OCI-LY1 (cell line): ENCODE measurements around the gene RAPGEF3.

ENCODE experiments used
- H2AFZ ChIP-seq: fragments of 200-600 bp; sonication (generic), shearing (Covaris generic); 2 replicates; pipeline ENCODE4 v1.6.0; 2014; ENCODE audit warnings: antibody characterized with exemption, mild to moderate bottlenecking, low read length
- H3F3A ChIP-seq: fragments of 200-600 bp; sonication (generic), shearing (Covaris generic); 2 replicates; pipeline ENCODE4 v1.6.0; 2014; ENCODE audit warnings: mild to moderate bottlenecking, antibody characterized with exemption, low read length, moderate library complexity; ENCODE audit not compliant: insufficient read depth
- H3K27ac ChIP-seq: fragments of 200-600 bp; sonication (generic); 2 replicates; pipeline ENCODE4 v1.5.1; 2014; ENCODE audit warnings: low read length, mixed run types, mild to moderate bottlenecking, low read depth; ENCODE audit not compliant: poor library complexity, severe bottlenecking
- H3K27me3 ChIP-seq: fragments of 200-600 bp; sonication (generic); 2 replicates; pipeline ENCODE4 v1.6.0; 2014; ENCODE audit warnings: antibody characterized with exemption, mild to moderate bottlenecking, low read length, moderate library complexity; ENCODE audit not compliant: insufficient read depth
- H3K36me3 ChIP-seq: fragments of 200-600 bp; sonication (generic); 2 replicates; pipeline ENCODE4 v1.6.1; 2014; ENCODE audit warnings: mild to moderate bottlenecking, antibody characterized with exemption, low read length, moderate library complexity, mixed read lengths; ENCODE audit not compliant: insufficient read depth
- H3K4me1 ChIP-seq: fragments of 200-600 bp; sonication (generic); 2 replicates; pipeline ENCODE4 v1.5.1; 2014; ENCODE audit warnings: mild to moderate bottlenecking, low read length, moderate library complexity; ENCODE audit not compliant: insufficient read depth, severe bottlenecking
- H3K4me2 ChIP-seq: fragments of 200-600 bp; sonication (generic), shearing (Covaris generic); 2 replicates; pipeline ENCODE4 v1.6.1; 2014; ENCODE audit warnings: low read length
- H3K4me3 ChIP-seq: fragments of 200-600 bp; sonication (generic); 2 replicates; pipeline ENCODE4 v1.5.1; 2014; ENCODE audit warnings: low read length, low read depth, mild to moderate bottlenecking, mixed read lengths; ENCODE audit not compliant: poor library complexity, severe bottlenecking
- H3K79me2 ChIP-seq: fragments of 200-600 bp; shearing (Covaris generic); 2 replicates; pipeline ENCODE4 v1.6.1; 2016; ENCODE audit warnings: mixed run types, low read length, mixed read lengths; ENCODE audit not compliant: insufficient read depth
- H3K9ac ChIP-seq: fragments of 200-600 bp; sonication (generic), shearing (Covaris generic); 2 replicates; pipeline ENCODE4 v1.6.1; 2014; ENCODE audit warnings: mild to moderate bottlenecking, low read length, mixed read lengths
- H3K9me2 ChIP-seq: fragments of 200-600 bp; sonication (generic), shearing (Covaris generic); 2 replicates; pipeline ENCODE4 v1.6.1; 2014; ENCODE audit warnings: low read depth, mild to moderate bottlenecking, low read length, mixed read lengths
- H3K9me3 ChIP-seq: fragments of 200-600 bp; shearing (Covaris generic); 2 replicates; pipeline ENCODE4 v1.6.1; 2014; ENCODE audit warnings: low read length, mixed read lengths
- H4K20me1 ChIP-seq: fragments of 200-600 bp; sonication (generic), shearing (Covaris generic); 2 replicates; pipeline ENCODE4 v1.6.0; 2016; ENCODE audit warnings: mild to moderate bottlenecking, low read length; ENCODE audit not compliant: insufficient read depth
- EZH2 ChIP-seq: fragments of 200-600 bp; sonication (generic), shearing (Covaris generic); IDR thresholded peaks from 2 replicates; pipeline ENCODE4 v1.8.0; 2017; ENCODE audit warnings: borderline replicate concordance, mixed run types, mild to moderate bottlenecking, antibody characterized with exemption, low read length, moderate library complexity, mixed read lengths
- TF ChIP-seq, protein P1 (sequence below): fragments of 200-600 bp; sonication (generic), shearing (Covaris generic); IDR thresholded peaks from 2 replicates; pipeline ENCODE4 v1.5.1; 2017; ENCODE audit warnings: mild to moderate bottlenecking, antibody characterized with exemption, low read length, moderate library complexity, mixed read lengths

The RAPGEF3 gene

DNA sequence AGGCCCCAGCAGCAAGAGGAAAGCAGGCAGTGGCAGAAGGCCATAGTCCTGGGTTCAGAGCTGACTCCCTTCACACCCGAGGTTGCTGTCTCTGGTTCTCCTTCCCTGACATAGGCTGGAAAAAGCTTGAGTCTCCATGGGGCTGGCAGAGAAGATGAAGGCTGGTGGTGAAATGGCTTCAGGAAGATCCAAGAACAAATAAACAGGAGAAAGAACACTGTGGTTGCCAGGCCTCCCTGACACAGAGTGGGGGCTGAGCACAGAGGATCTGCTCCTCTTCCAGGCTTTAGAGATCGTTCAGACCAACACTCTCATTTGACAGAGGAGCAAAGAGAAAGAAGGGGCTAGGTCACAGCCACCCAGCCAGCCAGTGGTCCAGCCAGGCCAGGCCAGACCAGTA, 46.7 kb upstream of the RAPGEF3 start:
- H4K20me1 ChIP-seq: no peaks in the 10 kb centered on the region
- H3K9me2 ChIP-seq: no peaks in the 10 kb centered on the region
- H3K27ac ChIP-seq: peak overlapping the region; percentile 98
- 0 out of 2 replicates have a peak, but pooled peaks cover 8% of the 10 kb centered on the region for H3K79me2 ChIP-seq
- H3K4me3 ChIP-seq: no peak overlapping the region
- no peak overlapping the region for H2AFZ ChIP-seq
- peaks cover 82% of the 10 kb centered on the region for H3K4me1 ChIP-seq
- H3K27me3 ChIP-seq: no peaks in the 10 kb centered on the region
- no peaks in the 10 kb centered on the region for H3F3A ChIP-seq
- H3K4me2 ChIP-seq: no peak overlapping the region; the same call in 1 of the 2 replicates
- no peaks in the 10 kb centered on the region for H3K9me3 ChIP-seq
- peaks cover 42% of the 10 kb centered on the region for H3K36me3 ChIP-seq
- no peak for TF ChIP-seq EZH2
- TF ChIP-seq, protein P1, sequence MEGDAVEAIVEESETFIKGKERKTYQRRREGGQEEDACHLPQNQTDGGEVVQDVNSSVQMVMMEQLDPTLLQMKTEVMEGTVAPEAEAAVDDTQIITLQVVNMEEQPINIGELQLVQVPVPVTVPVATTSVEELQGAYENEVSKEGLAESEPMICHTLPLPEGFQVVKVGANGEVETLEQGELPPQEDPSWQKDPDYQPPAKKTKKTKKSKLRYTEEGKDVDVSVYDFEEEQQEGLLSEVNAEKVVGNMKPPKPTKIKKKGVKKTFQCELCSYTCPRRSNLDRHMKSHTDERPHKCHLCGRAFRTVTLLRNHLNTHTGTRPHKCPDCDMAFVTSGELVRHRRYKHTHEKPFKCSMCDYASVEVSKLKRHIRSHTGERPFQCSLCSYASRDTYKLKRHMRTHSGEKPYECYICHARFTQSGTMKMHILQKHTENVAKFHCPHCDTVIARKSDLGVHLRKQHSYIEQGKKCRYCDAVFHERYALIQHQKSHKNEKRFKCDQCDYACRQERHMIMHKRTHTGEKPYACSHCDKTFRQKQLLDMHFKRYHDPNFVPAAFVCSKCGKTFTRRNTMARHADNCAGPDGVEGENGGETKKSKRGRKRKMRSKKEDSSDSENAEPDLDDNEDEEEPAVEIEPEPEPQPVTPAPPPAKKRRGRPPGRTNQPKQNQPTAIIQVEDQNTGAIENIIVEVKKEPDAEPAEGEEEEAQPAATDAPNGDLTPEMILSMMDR: no peak
- no peak overlapping the region; the same call in 1 of the 2 replicates for H3K9ac ChIP-seq

DNA sequence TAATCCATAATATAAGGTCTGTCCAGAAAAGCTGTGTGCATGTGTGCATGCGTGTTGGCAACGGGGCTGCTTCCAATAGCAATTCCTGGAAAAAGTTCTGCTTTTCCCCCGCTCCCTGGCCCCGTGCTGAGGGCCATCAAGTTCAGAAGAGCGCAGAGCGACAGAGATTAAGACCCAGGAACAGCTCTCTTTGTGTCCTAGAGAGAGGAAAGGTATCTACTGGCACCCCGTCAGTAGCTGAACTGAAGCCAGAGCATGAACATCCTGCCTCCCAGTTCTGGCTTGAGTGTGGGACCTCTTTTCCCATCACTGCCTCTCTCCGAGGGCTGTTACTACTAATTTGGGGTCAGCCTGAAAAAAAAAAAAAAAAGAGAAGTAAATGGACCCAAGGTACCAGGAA, 45.5 kb upstream of the RAPGEF3 start:
- Histone ChIP-seq H3K79me2 (0 out of 2 replicates have a peak, but pooled peaks cover 8% of the 10 kb centered on the region), H3K9me2 (no peaks in the 10 kb centered on the region), H3K4me2 (no peak overlapping the region; the same call in 1 of the 2 replicates), H3K36me3 (peaks cover 42% of the 10 kb centered on the region), H3K4me1 (peaks cover 75% of the 10 kb centered on the region), H3K9ac (no peak overlapping the region), H3K4me3 (no peak overlapping the region), H3F3A (no peaks in the 10 kb centered on the region), H4K20me1 (no peaks in the 10 kb centered on the region), H3K27ac (no peak overlapping the region), H2AFZ (no peak overlapping the region), H3K27me3 (no peaks in the 10 kb centered on the region), H3K9me3 (no peaks in the 10 kb centered on the region)
- no peak for TF ChIP-seq EZH2
- TF ChIP-seq, protein P1: no peak

DNA sequence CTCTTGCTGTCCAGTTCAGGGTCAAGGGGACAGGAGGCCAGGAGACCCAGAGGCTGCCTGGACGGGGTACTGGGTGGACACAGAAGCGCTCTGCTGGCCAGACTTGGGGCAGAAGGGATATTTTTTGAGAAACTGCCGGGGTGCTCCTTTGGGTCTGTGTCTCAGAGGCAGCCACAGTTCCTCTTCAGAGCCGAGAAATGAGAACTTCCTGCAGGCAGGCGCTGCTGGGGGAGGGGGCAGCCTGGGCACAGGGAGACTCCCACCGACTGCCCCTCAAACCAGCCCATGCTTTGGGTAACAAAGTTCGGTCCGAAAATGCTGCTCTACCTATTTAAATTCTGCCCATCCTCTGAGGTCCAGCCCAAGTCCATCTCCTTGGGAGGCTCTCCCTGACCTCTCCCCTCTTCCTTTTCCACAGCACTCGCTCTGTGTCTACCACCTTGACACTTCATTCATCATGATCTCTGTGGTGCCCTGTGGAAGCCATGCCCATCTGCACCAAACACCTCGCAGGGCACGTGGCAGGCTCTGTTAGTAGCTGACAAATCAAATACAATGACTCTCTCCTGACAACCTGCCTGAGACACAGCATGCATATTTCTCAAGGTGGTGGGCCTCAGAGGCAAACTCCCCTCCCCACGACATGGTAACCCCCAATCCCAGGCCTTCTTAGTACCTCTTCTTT, 44.7 kb upstream of the RAPGEF3 start:
- H2AFZ ChIP-seq: no peak overlapping the region
- no peaks in the 10 kb centered on the region for H4K20me1 ChIP-seq
- H3K4me1 ChIP-seq: peaks cover 74% of the 10 kb centered on the region
- peak overlapping the region; percentile 65 for H3K27ac ChIP-seq
- TF ChIP-seq, protein P1: no peak
- no peak for TF ChIP-seq EZH2
- H3K36me3 ChIP-seq: peaks cover 47% of the 10 kb centered on the region
- H3K4me2 ChIP-seq: peak overlapping the region; percentile 5; the same call in 1 of the 2 replicates
- H3K27me3 ChIP-seq: no peaks in the 10 kb centered on the region
- peak overlapping the region; percentile 25; the same call in 1 of the 2 replicates for H3K9ac ChIP-seq
- H3K9me3 ChIP-seq: no peaks in the 10 kb centered on the region
- H3F3A ChIP-seq: no peaks in the 10 kb centered on the region
- H3K9me2 ChIP-seq: no peaks in the 10 kb centered on the region
- no peak overlapping the region for H3K4me3 ChIP-seq
- 0 out of 2 replicates have a peak, but pooled peaks cover 8% of the 10 kb centered on the region for H3K79me2 ChIP-seq
